HG02610 (cell line): ENCODE results near the gene PCSK5.

Experiments used
- ATAC-seq: cut with Tn5 transposase; IDR thresholded peaks from one replicate; pipeline ENCODE4 v1.9.1; 2021; ENCODE audit warnings: mild to moderate bottlenecking, moderate library complexity; ENCODE audit not compliant: unreplicated experiment

The PCSK5 gene

DNA sequence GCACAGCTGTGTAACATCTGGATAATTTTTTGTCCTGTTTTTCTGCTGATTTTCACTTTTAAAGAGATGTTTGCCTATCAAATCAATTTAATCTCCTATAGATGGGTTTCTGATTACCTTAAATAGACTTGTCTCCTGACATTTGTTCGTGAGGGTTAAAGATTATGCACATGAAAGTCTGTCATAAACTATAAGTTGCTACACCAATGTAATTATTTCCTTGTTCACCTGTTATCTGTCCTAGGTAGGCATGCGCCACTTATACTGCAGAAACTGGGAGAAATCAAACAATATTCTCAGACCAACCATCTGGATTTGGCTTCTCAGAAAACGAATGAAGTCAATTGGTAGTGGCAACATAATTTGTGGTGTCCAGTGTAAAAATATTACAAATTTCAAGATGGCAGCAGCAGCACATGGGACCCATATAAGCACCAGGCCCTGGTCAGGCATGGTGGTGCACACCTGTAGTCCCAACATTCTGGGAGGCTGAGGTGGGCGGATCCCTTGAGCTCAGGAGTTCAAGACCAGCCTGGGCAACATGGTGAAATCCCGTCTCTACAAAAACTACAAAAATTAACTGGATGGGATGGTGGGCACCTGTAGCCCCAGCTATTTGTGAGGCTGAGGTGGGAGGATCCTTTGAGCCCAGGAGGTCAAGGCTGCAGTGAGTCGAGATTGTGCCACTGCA is 483.5 kb downstream of the PCSK5 start:
- no peak for ATAC-seq

DNA sequence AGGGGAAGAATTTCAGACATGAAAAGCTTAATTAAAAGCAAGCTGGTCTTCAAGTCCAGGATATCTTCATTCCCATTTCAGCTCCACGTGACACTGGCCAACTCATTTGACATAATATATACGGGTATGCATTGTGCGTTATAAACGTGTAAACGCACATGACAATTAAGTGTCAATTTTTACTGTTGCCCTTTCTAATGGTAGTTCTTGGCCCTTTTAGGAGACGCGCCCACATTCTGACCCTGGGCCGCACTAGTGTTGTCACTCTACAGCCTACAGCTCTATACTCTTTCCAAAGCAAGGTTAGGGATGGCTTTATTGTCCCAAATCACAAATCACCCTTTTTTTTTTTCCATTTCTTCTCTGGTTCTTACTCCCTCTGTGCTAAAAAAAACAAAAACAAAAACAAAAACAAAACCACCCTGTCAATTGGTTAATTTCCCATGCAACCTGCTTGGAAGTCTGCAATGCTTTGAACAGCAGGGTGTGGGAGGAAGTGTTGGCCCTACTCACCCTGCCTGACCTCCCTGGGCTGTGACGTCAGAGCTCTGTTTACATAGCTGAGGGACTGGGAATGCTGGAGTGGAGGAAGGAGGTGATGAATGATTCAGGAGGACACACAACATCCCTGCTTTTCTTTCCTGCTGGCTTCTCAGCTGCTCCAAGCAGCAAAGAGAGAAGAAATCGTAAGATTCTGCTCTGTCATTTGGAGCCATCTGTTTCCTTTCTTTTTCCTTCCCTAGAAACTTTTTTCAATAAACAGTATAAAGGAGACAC is 484.5 kb downstream of the PCSK5 start:
- no peak for ATAC-seq

DNA sequence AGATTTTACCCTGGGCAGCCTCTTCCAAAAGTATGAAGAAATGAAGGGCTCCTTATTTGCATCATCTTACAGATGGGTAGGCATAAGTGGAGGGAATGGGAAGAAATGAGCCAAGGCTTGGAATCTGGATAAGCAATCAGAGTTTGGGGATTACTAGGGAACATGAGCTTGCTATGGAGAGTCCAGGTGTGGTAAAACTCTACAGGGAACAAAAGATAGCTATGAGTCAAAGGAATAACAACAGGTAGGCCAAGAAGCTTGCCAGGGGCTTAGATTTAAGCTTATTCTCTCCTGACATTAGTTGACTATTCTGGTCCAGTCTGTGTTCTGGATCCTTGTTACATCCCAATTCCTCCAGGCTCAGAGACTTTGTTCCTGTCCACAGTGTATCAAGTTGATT is 487.3 kb downstream of the PCSK5 start:
- no peak for ATAC-seq

DNA sequence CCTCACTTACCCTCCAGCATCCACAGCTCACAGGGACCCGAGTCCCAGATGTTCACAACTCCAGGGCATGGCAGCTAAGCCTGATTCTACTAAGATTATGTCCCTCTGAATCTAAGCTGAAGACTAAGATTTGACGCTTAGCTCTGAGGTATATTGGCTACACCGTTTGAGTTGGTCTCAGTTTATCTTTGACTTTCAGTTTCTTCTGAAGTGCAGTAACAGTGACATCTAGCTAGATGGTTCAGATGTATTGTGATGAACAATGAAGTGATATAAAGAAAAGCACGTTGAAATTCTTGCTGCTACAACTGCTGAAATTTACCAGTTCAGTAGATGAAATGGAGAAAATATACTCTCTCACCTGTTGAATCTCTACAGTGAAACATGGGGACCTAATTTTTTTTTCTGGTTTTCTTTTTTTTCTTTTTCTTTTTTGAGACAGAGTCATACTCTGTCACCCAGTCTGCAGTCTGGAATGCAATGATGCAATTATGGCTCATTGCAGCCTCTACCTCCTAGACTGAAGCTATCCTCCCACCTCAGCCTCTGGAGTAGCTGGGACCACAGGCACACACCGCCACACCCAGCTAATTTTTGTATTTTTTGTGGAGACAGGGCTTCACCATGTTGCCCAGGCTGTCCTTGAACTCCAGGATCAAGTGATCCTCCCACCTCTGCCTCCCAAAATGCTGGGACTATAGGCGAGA is 488.0 kb downstream of the PCSK5 start:
- ATAC-seq = no peak

DNA sequence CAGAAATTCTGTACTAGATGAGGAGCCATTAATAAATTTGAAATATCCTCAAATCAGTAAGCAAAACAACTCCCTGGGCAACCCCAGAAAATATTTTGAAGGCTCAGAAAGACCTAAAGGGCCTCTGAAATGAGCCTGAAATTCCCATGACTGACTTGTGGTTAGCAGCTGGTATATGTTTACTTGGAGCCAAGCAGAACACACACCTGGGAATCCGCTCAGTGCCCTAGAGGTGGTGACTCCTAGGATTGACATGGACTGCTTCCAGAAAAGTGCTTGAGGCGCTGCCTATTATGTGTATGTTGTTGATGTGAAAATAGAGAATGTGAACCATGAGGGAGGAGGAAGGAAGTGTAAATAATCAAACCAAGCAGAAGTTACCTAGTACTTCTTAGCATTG is 489.0 kb downstream of the PCSK5 start:
- no peak for ATAC-seq

DNA sequence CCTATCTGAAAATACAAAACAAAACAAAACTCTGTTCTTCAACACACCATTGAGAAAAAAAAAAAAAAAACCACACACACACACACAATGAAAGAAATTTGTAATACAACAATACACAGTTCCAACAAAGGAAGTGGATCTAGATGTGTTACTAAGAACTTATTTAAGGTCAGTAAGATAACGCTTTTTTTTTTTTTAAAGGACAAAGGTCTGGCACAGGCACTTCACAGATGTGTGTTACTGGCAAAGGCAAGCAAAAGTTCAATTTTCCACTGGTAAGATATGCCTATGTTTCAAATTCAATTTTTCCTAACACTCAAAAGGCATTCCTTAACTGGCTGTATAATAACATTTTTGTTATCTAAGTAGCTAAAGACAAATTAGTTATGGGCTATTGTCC is 500.2 kb downstream of the PCSK5 start:
- no peak for ATAC-seq

DNA sequence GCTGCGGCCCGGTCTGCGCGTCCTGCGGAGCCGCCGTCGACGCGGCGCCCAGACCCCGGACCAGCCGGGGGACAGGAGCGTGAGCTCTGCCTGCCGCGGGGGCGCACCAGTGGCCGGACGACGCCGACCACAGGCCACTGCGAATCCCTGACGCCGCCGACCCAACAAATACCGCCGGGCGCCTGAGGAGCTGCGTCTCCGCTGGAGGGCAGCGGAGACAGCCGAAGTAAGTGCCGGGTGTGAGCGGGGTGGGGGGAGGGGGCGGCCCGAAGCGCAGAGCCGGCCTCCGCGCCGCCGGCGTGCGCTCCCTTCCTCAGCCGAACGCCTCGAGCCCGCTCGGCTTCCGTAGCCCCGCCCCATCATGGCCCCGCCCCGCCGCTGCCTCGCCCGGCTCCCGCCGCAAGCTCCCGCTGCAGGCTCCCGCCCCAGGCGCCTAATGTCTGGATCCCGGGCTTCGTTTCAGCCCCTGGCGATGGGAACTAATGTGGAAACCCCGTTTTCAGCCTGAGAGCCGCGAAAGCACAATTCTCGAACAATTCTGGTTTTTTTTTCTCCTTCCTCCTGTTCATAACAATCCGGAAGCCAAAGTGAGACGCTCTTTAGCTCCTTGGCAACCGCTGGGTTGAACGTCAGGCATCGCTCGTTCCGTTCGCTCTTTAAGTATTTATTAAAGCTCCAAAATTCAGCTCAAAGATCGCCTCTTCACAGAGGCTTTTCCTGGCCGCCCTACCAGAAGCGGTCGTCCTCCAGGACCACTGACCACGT is 503.9 kb downstream of the PCSK5 start, which contains the start of gene RFK:
RFK (minus strand) TSS at position 232 of the 765 bp plus-strand sequence. CDS start 255 bp downstream, outside the sequence.
- peak; percentile 66 for ATAC-seq

DNA sequence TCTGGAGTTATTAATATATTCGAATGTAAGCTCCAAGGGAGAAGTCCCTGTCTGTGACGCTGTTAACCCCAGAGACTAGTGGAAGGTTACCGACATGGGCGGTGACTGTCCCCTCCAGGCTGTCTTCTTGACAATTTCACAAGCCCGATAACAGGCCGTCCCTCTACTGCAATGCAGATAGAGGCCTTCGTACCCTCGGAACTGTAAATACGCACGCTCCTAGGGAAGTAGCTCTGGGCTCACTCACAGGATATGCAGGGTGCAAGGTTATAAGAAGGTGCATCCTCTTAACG is 504.4 kb downstream of the PCSK5 start:
- ATAC-seq = peak; percentile 48

DNA sequence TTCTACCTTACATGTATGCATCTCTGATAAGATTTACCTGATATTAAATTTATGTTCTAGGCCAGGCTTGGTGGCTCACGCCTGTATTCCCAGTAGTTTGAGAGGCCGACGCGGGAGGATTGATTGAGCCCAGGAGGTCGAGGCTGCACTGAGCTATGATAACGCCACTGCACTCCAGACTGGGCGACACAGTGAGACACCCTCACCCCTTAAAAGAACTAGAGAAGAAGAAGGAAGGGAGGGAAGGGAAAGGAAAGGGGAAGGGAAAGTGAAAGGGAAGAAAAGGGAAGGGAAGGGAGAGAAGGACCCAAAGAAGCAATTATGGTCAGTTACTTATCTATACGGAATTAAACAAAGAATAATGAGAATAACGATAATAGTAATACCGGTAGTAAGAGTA is 504.9 kb downstream of the PCSK5 start:
- no peak for ATAC-seq

DNA sequence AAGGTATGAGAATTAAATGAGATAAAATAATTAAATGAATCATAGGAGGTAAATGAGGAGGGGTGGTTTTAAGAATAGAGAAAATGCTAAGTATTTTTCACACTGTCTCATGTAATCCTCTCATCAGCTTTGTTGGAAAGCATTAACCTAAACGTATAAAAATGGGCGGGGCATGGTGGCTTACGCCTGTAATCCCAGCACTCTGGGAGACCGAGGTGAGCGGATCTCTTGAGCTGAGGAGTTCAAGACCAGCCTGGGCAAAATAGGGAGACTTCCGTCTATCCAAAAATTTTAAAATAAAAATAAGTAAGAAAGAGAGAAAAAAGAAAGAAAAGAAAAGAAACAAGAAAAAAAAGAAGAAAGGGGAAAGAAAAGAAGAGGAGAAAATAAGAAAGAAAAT is 505.7 kb downstream of the PCSK5 start:
- ATAC-seq = no peak

DNA sequence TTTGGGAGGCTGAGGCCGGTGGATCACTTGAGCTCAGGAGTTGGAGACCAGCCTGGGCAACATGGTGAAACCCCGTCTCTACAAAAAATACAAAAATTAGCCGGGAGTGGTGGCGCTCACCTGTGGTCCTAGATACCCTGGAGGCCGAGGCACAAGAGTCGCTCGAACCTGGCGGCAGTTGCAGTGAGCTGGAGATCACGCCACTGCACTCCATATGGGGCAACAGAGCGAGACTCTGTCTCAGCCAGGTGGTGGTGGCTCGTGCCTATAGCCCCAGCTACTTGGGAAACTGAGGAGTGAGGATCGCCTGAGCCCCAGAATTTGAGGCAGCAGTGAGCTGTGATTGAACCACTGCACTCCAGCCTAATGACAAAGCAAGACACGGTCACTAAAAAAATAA is 506.1 kb downstream of the PCSK5 start:
- no peak for ATAC-seq

DNA sequence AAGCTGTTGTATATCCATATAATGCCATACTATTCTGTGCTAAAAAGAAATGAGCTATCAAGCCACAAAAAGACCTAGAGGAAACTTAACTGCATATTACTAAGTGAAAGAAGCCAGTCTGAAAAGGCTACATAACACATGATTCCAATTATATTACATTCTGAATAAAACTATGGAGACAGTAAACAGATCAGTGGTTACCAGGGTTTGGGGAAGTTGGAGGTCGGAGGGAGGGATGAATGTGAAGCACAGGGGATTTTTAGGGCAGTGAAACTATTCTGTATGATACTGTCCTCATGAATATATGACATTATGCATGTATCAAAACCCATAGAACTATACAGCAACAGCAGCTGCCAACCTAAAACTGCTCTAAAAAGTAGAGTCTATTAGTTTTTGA is 509.4 kb downstream of the PCSK5 start:
- no peak for ATAC-seq

DNA sequence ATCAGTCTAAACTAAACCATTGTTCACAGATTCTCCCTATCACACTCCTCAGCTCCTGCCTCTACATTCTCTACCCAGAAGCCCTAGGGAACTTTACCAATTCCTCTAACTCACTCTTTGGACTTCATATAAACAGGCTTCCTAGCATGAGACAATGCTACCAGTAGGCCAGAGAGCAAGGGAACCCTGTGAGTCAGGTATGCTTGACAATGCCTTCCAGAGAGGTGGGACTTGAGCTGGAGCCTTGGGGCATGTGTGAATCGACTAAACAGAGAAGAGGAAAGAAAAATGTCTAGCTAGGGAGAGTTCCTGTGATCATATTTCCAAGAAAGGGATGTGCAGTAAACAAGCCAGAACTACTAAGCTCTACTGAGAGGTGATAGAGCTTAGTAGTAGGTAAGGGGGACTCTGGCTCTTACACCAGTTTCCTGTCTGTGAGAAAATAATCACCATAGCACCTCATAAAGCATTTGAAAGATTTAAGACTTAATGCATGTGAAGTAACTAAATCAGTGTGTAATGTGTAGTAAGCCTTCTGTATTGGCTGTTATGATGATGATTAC is 510.1 kb downstream of the PCSK5 start:
- no peak for ATAC-seq

DNA sequence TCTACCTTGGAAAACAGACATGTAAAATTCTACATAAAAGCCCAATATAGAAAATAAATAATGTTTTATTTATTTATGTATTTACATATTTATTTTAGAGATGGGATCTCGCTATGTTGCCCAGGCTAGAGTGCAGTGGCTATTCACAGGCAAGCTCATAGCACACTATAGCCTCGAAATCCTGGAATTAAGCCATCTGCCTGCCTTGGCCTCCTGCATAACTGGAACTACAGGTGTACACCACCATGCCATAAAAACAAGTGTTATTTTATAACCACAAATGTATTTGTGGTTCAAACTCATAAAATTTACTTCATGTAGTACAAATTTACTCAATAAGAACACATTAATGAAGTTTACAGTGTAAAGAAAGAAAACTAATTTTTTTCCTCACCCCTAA is 510.7 kb downstream of the PCSK5 start:
- no peak for ATAC-seq

DNA sequence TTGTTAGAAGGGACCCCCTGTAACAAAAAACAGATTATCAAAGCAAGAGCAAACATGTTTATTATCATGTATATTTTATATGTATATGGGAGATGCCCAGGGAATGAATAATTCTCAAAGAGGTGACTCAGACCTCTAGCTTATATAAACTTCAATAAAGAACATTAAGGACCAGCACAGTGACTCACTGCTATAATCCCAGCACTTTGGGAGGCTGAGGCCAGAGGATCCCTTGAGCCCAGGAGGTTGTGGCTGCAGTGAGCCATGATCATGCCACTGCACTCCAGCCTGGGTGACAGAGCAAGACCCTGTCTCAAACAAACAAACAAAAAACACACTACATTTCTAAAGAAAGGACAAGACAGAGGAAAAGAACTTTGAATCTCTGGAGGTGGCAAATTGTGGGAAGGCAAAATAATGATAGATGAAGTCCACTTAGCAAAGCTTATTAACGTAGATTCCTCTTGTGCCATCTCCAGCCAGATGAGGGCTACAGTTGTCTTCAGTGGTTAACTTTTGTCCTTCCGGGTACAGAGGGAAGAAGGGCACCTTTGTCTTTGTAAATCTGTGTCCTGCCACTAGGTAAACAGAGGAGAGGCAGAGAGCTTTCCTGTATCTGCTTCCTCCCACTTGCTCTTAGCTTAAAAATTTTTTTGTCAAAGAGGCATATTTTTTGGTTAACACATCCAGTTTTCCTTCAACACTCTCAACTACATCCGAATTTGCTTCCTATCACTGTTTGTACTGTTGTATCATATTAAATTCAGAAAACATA is 511.3 kb downstream of the PCSK5 start:
- no peak for ATAC-seq

DNA sequence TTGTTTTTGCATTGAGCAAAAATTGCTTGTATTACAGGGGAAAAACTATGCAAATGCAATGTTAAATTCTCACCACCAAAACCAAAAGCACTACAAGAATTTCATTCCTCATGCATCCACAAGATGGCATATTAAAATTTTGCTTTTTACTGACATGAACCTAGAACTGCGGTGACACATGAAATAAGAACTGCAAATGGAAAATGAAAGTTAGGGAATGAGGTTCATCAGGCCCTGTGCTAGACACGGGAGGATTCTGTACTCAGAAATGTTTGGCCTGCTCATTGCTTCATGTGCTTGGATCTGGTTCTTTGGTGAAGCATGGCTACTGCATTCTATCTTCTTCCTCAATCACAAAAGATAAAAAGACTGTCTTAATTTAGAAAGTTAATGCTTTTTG is 512.9 kb downstream of the PCSK5 start:
- ATAC-seq = peak; percentile 92

DNA sequence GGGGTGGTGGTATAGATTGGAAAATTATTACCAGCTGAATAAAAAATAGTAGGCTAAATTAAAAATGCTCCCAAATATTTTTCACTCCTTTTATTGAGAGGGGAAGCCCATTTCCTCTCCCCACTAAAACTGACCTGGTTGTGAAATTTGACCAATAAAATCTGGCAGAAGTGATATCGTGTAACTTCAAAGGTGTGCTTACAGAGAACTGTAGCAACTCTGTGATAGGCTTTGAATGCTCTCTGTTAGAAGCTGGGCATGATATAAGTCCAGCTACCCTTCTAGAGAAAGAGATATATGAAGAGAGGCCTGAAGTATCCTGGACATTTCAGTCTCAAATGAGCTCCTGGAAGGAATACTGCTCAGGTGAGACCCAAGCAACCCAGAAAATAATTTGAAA is 513.9 kb downstream of the PCSK5 start:
- ATAC-seq = no peak

DNA sequence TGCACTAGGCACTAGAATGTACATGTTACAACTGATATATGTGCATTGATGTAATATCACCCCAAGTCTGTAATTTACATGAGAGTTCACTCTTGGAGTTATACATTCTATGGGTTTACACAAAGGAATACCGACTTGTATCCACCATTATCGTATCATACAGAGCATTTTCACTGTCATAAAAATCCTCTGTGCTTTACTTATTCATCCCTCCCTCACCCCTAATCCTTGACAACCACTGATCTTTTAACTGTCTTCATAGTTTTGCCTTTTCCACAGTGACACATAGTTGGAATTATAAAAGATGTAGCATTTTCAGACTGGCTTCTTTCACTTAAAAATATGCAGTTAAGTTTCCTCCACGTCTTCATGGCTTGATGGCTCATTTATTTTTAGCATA is 514.9 kb downstream of the PCSK5 start:
- no peak for ATAC-seq

DNA sequence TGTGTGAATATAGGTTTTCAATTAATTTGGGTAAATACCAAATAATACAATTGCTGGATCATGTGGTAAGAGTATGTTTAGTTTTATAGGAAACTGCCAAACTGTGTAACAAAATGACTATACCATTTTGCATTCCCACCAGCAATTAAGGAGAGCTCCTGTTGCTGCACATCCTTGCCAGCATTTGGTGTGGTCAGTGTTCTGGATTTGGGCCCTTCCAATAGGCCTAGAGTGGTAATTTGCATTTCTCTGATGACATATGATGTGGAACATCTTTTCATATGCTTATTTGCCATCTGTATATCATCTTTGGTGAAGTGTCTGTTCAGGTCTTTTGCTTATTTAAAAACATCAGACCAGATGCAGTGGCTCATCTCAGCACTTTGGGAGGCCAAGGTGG is 515.4 kb downstream of the PCSK5 start:
- ATAC-seq = no peak
